KOPT-K1 (cell line): Measurements from ENCODE around the gene SPECC1.

Source experiments
- H3K27ac ChIP-seq: fragments of 200-600 bp; sonication (generic); 2 replicates; pipeline ENCODE4 v1.5.1; 2016; ENCODE audit warnings: antibody characterized with exemption, mild to moderate bottlenecking, low read depth, low read length; ENCODE audit not compliant: poor library complexity, severe bottlenecking
- H3K36me3 ChIP-seq: fragments of 200-600 bp; sonication (generic); 2 replicates; pipeline ENCODE4 v1.5.1; 2017; ENCODE audit warnings: antibody characterized with exemption, mild to moderate bottlenecking, low read length, moderate library complexity; ENCODE audit not compliant: insufficient read depth
- H3K9me3 ChIP-seq: fragments of 200-600 bp; sonication (generic); 2 replicates; pipeline ENCODE4 v1.5.1; 2017; ENCODE audit warnings: antibody characterized with exemption, low read length, mild to moderate bottlenecking; ENCODE audit not compliant: insufficient read depth, poor library complexity, severe bottlenecking

SPECC1 gene

GRCh38 chr17:20284570-20285295, 275.6 kb downstream of the SPECC1 start:
- Histone ChIP-seq H3K9me3 (no peaks in the 10 kb centered on the region), H3K36me3 (no peaks in the 10 kb centered on the region), H3K27ac (no peak overlapping the region)

- no peaks in the 10 kb centered on the region for H3K9me3 ChIP-seq
- H3K27ac ChIP-seq = no peak overlapping the region
- H3K36me3 ChIP-seq = no peaks in the 10 kb centered on the region
These were observed 280.8 kb downstream of the SPECC1 start for GRCh38 chr17:20289984-20290383.

- Histone ChIP-seq H3K27ac (no peak overlapping the region), H3K36me3 (no peaks in the 10 kb centered on the region), H3K9me3 (no peaks in the 10 kb centered on the region)
These were observed 282.7 kb downstream of the SPECC1 start for GRCh38 chr17:20291853-20292252.

- no peaks in the 10 kb centered on the region for H3K9me3 ChIP-seq
- H3K36me3 ChIP-seq = no peaks in the 10 kb centered on the region
- H3K27ac ChIP-seq = no peak overlapping the region
These were observed 284.3 kb downstream of the SPECC1 start for GRCh38 chr17:20293501-20293900.

GRCh38 chr17:20294120-20294519, 285.0 kb downstream of the SPECC1 start:
- no peak overlapping the region for H3K27ac ChIP-seq

GRCh38 chr17:20299013-20299412, 289.9 kb downstream of the SPECC1 start:
- H3K36me3 ChIP-seq = no peaks in the 10 kb centered on the region
- H3K27ac ChIP-seq = no peak overlapping the region

More at GRCh38 chr17:20294120-20294519, 285.0 kb downstream of the SPECC1 start:
- Histone ChIP-seq H3K9me3 (no peaks in the 10 kb centered on the region), H3K36me3 (no peaks in the 10 kb centered on the region)

GRCh38 chr17:20300436-20300934, 291.3 kb downstream of the SPECC1 start:
- no peaks in the 10 kb centered on the region for H3K36me3 ChIP-seq
- no peak overlapping the region for H3K27ac ChIP-seq
- no peaks in the 10 kb centered on the region for H3K9me3 ChIP-seq

More at GRCh38 chr17:20299013-20299412, 289.9 kb downstream of the SPECC1 start:
- no peaks in the 10 kb centered on the region for H3K9me3 ChIP-seq

- H3K9me3 ChIP-seq = peaks cover 14% of the 10 kb centered on the region
- H3K36me3 ChIP-seq = no peaks in the 10 kb centered on the region
- no peak overlapping the region for H3K27ac ChIP-seq
These were observed 293.2 kb downstream of the SPECC1 start for GRCh38 chr17:20302246-20302917.

GRCh38 chr17:20304961-20305360, 295.8 kb downstream of the SPECC1 start:
- Histone ChIP-seq H3K36me3 (no peaks in the 10 kb centered on the region), H3K27ac (no peak overlapping the region), H3K9me3 (peaks cover 21% of the 10 kb centered on the region)

- H3K27ac ChIP-seq = no peak overlapping the region
- peaks cover 21% of the 10 kb centered on the region for H3K9me3 ChIP-seq
- no peaks in the 10 kb centered on the region for H3K36me3 ChIP-seq
These were observed 297.8 kb downstream of the SPECC1 start for GRCh38 chr17:20306924-20307323.

GRCh38 chr17:20307326-20307910, 298.3 kb downstream of the SPECC1 start:
- H3K36me3 ChIP-seq = no peaks in the 10 kb centered on the region
- no peak overlapping the region for H3K27ac ChIP-seq
- H3K9me3 ChIP-seq = peaks cover 21% of the 10 kb centered on the region

- Histone ChIP-seq H3K9me3 (peaks cover 21% of the 10 kb centered on the region), H3K27ac (no peak overlapping the region), H3K36me3 (no peaks in the 10 kb centered on the region)
These were observed 301.3 kb downstream of the SPECC1 start for GRCh38 chr17:20310481-20310880.

GRCh38 chr17:20313306-20313705, 304.1 kb downstream of the SPECC1 start:
- H3K27ac ChIP-seq = no peak overlapping the region
- H3K36me3 ChIP-seq = no peaks in the 10 kb centered on the region

GRCh38 chr17:20313891-20314290, 304.7 kb downstream of the SPECC1 start:
- Histone ChIP-seq H3K9me3 (no peaks in the 10 kb centered on the region), H3K27ac (no peak overlapping the region), H3K36me3 (no peaks in the 10 kb centered on the region)

More at GRCh38 chr17:20313306-20313705, 304.1 kb downstream of the SPECC1 start:
- H3K9me3 ChIP-seq = no peaks in the 10 kb centered on the region

- H3K36me3 ChIP-seq = no peaks in the 10 kb centered on the region
- no peak overlapping the region for H3K27ac ChIP-seq
- H3K9me3 ChIP-seq = no peaks in the 10 kb centered on the region
These were observed 305.7 kb downstream of the SPECC1 start for GRCh38 chr17:20314834-20315233.
